HEK293 (cell line): ENCODE measurements around the gene MGME1.

Experiments
- CTCF ChIA-PET: fragments of 350-600 bp; formaldehyde crosslinking; extraction: SDS; loops from one replicate; lab custom pipeline; 2021; ENCODE audit warnings: antibody characterized with exemption; lab: Yijun Ruan, JAX
- POLR2A ChIA-PET: fragments of 300-600 bp; formaldehyde crosslinking; extraction: SDS; loops from one replicate; lab custom pipeline; 2020; ENCODE audit warnings: antibody characterized with exemption, inconsistent platforms; lab: Yijun Ruan, JAX
- H3K27ac ChIP-seq: fragments of 200-500 bp; sonication (Bioruptor generic); 2 replicates; pipeline ENCODE4 v1.5.1; 2014; ENCODE audit warnings: low read depth, low read length, control low read depth, inconsistent platforms; ENCODE audit errors: extremely low read depth
- H3K36me3 ChIP-seq, 2 experiments: fragments of 200-500 bp in 1 of 2; sonication (Bioruptor generic) in 1 of 2; 1 replicate in 1 of 2; 2 replicates in 1 of 2; pipeline ENCODE4 v1.5.1; 2014 to 2017; ENCODE audit warnings: inconsistent platforms in 2 of 2, low read length in 2 of 2; ENCODE audit not compliant: control insufficient read depth in 2 of 2, insufficient read depth in 1 of 2
- H3K4me1 ChIP-seq: fragments of 200-500 bp; sonication (Bioruptor generic); 2 replicates; pipeline ENCODE4 v1.5.1; 2014; ENCODE audit warnings: mild to moderate bottlenecking, low read length, inconsistent platforms; ENCODE audit not compliant: control insufficient read depth, insufficient read depth
- H3K4me3 ChIP-seq: 2 replicates; pipeline ENCODE4 v1.5.1; 2011; ENCODE audit warnings: low read depth, mild to moderate bottlenecking, control low read depth, low read length, moderate library complexity
- H3K9me3 ChIP-seq: fragments of 200-500 bp; sonication (Bioruptor generic); 2 replicates; pipeline ENCODE4 v1.5.1; 2014; ENCODE audit warnings: low read depth, low read length, inconsistent platforms; ENCODE audit not compliant: control insufficient read depth, insufficient read depth
- GFI1B ChIP-seq: fragments of 450-650 bp; formaldehyde crosslinking; IDR thresholded peaks from 2 replicates; pipeline ENCODE4 v1.5.1; 2016; ENCODE audit warnings: missing biosample characterization, missing genetic modification characterization
- GLI4 ChIP-seq: fragments of 450-650 bp; formaldehyde crosslinking; IDR thresholded peaks from 2 replicates; pipeline ENCODE4 v1.5.1; 2016; ENCODE audit warnings: missing biosample characterization, missing genetic modification characterization
- MEIS1 ChIP-seq: sonication (generic); formaldehyde crosslinking; IDR thresholded peaks from 2 replicates; pipeline ENCODE4 v1.8.1; 2022; ENCODE audit warnings: missing genetic modification reagents, mild to moderate bottlenecking, borderline replicate concordance
- PATZ1 ChIP-seq: fragments of 450-650 bp; formaldehyde crosslinking; IDR thresholded peaks from 2 replicates; pipeline ENCODE4 v1.5.1; 2016; ENCODE audit warnings: missing biosample characterization, missing genetic modification characterization
- ZBTB21 ChIP-seq: fragments of 450-650 bp; formaldehyde crosslinking; IDR thresholded peaks from 2 replicates; pipeline ENCODE4 v1.5.1; 2017; ENCODE audit warnings: missing biosample characterization, missing genetic modification characterization
- ZNF112 ChIP-seq: fragments of 450-650 bp; formaldehyde crosslinking; IDR thresholded peaks from 2 replicates; pipeline ENCODE4 v1.5.0; 2017; ENCODE audit warnings: missing biosample characterization, missing genetic modification characterization
- ZNF121 ChIP-seq: fragments of 450-650 bp; formaldehyde crosslinking; IDR thresholded peaks from 2 replicates; pipeline ENCODE4 v1.5.1; 2016; ENCODE audit warnings: missing biosample characterization, missing genetic modification characterization
- ZNF155 ChIP-seq: fragments of 450-650 bp; formaldehyde crosslinking; IDR thresholded peaks from 2 replicates; pipeline ENCODE4 v1.5.1; 2016; ENCODE audit warnings: missing biosample characterization, missing genetic modification characterization
- ZNF157 ChIP-seq: fragments of 450-650 bp; formaldehyde crosslinking; IDR thresholded peaks from 2 replicates; pipeline ENCODE4 v1.5.1; 2016; ENCODE audit warnings: missing biosample characterization, missing genetic modification characterization
- ZNF184 ChIP-seq: fragments of 450-650 bp; IDR thresholded peaks from 2 replicates; pipeline ENCODE4 v1.5.1; 2018; ENCODE audit warnings: missing biosample characterization, mild to moderate bottlenecking, missing genetic modification characterization
- ZNF26 ChIP-seq: fragments of 450-650 bp; formaldehyde crosslinking; IDR thresholded peaks from 2 replicates; pipeline ENCODE4 v1.5.1; 2016; ENCODE audit warnings: missing biosample characterization, missing genetic modification characterization
- ZNF266 ChIP-seq: fragments of 450-650 bp; formaldehyde crosslinking; IDR thresholded peaks from 2 replicates; pipeline ENCODE4 v1.5.1; 2016; ENCODE audit warnings: missing biosample characterization, missing genetic modification characterization, low read depth
- ZNF280C ChIP-seq: fragments of 450-650 bp; formaldehyde crosslinking; IDR thresholded peaks from 2 replicates; pipeline ENCODE4 v1.5.1; 2016; ENCODE audit warnings: missing biosample characterization, missing genetic modification characterization
- ZNF335 ChIP-seq: fragments of 450-650 bp; formaldehyde crosslinking; conservative IDR thresholded peaks from 2 replicates; pipeline ENCODE4 v1.5.1; 2016; ENCODE audit warnings: missing biosample characterization, missing genetic modification characterization
- ZNF501 ChIP-seq: fragments of 450-650 bp; formaldehyde crosslinking; IDR thresholded peaks from 2 replicates; pipeline ENCODE4 v1.5.1; 2016; ENCODE audit warnings: missing biosample characterization, missing genetic modification characterization
- ZNF555 ChIP-seq: fragments of 450-650 bp; formaldehyde crosslinking; conservative IDR thresholded peaks from 2 replicates; pipeline ENCODE4 v1.5.1; 2017; ENCODE audit warnings: missing biosample characterization, mild to moderate bottlenecking, missing genetic modification characterization, inconsistent platforms
- ZNF692 ChIP-seq: fragments of 450-650 bp; formaldehyde crosslinking; IDR thresholded peaks from 2 replicates; pipeline ENCODE4 v1.5.1; 2016; ENCODE audit warnings: missing biosample characterization, missing genetic modification characterization
- ZNF747 ChIP-seq: fragments of 450-650 bp; formaldehyde crosslinking; IDR thresholded peaks from 2 replicates; pipeline ENCODE4 v1.5.1; 2016; ENCODE audit warnings: missing biosample characterization, missing genetic modification characterization
- ZNF76 ChIP-seq: fragments of 450-650 bp; formaldehyde crosslinking; IDR thresholded peaks from 2 replicates; pipeline ENCODE4; 2016; ENCODE audit warnings: low read depth, missing biosample characterization, missing genetic modification characterization, borderline replicate concordance
- ZNF791 ChIP-seq: fragments of 450-650 bp; formaldehyde crosslinking; IDR thresholded peaks from 2 replicates; pipeline ENCODE4 v1.5.1; 2016; ENCODE audit warnings: missing biosample characterization, missing genetic modification characterization
- TF ChIP-seq, protein P1 (sequence below): fragments of 450-650 bp; formaldehyde crosslinking; IDR thresholded peaks from 2 replicates; pipeline ENCODE4 v1.5.1; 2016; ENCODE audit warnings: missing biosample characterization, missing genetic modification characterization
- TF ChIP-seq, protein P2 (sequence below): fragments of 450-650 bp; formaldehyde crosslinking; IDR thresholded peaks from 2 replicates; pipeline ENCODE4 v1.5.1; 2016; ENCODE audit warnings: missing biosample characterization, missing genetic modification characterization, borderline replicate concordance

MGME1 gene

GRCh38 chr20:18004384-18005031 lies 35.7 kb downstream of the MGME1 start:
- Histone ChIP-seq H3K4me3 (no peak overlapping the region), H3K27ac (no peak overlapping the region), H3K4me1 (no peaks in the 10 kb centered on the region), H3K9me3 (no peaks in the 10 kb centered on the region), H3K36me3 (no peaks in the 10 kb centered on the region)
- POLR2A ChIA-PET: no interaction called here
- CTCF ChIA-PET: interaction anchor here (1.0 kb wide), 1 partner anchor 9 kb away, joined by 3 read pairs; no protein-coding TSS in a partner anchor
- no peak for TF ChIP-seq PATZ1
- no peak for TF ChIP-seq ZNF184 (tag by site-specific recombination)
- no peak for TF ChIP-seq ZNF76 (tag by site-specific recombination)
- TF ChIP-seq ZNF747 (tag by site-specific recombination): no peak
- no peak for TF ChIP-seq ZBTB21 (tag by site-specific recombination)
- TF ChIP-seq ZNF501: no peak
- no peak for TF ChIP-seq ZNF155 (tag by site-specific recombination)
- TF ChIP-seq ZNF555 (tag by site-specific recombination): no peak
- TF ChIP-seq GFI1B (tag by site-specific recombination): no peak
- TF ChIP-seq GLI4 (tag by site-specific recombination): no peak
- TF ChIP-seq MEIS1 (CRISPR knock-in tag): no peak
- no peak for TF ChIP-seq ZNF692 (tag by site-specific recombination)
- TF ChIP-seq ZNF112 (tag by site-specific recombination): no peak
- TF ChIP-seq, protein P1, sequence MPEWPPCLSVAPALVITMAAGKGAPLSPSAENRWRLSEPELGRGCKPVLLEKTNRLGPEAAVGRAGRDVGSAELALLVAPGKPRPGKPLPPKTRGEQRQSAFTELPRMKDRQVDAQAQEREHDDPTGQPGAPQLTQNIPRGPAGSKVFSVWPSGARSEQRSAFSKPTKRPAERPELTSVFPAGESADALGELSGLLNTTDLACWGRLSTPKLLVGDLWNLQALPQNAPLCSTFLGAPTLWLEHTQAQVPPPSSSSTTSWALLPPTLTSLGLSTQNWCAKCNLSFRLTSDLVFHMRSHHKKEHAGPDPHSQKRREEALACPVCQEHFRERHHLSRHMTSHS (tag by site-specific recombination): no peak
- TF ChIP-seq ZNF280C (tag by site-specific recombination): no peak
- TF ChIP-seq, all 188 proteins: peak for 0

- ChIA-PET POLR2A (interaction anchor here (0.9 kb wide), 1 partner anchor 21 kb away, joined by 4 read pairs; no protein-coding TSS in a partner anchor), CTCF (interaction anchor here (0.9 to 1.0 kb wide), 3 partner anchors 10 to 269 kb away, joined by 3 to 6 read pairs (median 3); no protein-coding TSS in a partner anchor)
- Histone ChIP-seq H3K27ac (no peak overlapping the region), H3K4me3 (no peak overlapping the region), H3K4me1 (no peaks in the 10 kb centered on the region), H3K36me3 (no peaks in the 10 kb centered on the region), H3K9me3 (no peaks in the 10 kb centered on the region)
- TF ChIP-seq ZNF121 (tag by site-specific recombination) (no peak), ZNF791 (no peak), ZNF26 (tag by site-specific recombination) (no peak), ZNF266 (tag by site-specific recombination) (no peak), ZNF157 (tag by site-specific recombination) (no peak), ZNF335 (tag by site-specific recombination) (no peak)
- TF ChIP-seq, protein P2, sequence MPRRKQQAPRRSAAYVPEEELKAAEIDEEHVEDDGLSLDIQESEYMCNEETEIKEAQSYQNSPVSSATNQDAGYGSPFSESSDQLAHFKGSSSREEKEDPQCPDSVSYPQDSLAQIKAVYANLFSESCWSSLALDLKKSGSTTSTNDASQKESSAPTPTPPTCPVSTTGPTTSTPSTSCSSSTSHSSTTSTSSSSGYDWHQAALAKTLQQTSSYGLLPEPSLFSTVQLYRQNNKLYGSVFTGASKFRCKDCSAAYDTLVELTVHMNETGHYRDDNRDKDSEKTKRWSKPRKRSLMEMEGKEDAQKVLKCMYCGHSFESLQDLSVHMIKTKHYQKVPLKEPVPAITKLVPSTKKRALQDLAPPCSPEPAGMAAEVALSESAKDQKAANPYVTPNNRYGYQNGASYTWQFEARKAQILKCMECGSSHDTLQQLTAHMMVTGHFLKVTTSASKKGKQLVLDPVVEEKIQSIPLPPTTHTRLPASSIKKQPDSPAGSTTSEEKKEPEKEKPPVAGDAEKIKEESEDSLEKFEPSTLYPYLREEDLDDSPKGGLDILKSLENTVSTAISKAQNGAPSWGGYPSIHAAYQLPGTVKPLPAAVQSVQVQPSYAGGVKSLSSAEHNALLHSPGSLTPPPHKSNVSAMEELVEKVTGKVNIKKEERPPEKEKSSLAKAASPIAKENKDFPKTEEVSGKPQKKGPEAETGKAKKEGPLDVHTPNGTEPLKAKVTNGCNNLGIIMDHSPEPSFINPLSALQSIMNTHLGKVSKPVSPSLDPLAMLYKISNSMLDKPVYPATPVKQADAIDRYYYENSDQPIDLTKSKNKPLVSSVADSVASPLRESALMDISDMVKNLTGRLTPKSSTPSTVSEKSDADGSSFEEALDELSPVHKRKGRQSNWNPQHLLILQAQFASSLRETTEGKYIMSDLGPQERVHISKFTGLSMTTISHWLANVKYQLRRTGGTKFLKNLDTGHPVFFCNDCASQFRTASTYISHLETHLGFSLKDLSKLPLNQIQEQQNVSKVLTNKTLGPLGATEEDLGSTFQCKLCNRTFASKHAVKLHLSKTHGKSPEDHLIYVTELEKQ: no peak
Observed at GRCh38 chr20:18005170-18005989, 36.6 kb downstream of the MGME1 start.
